HepG2 (cell line): Measurements from ENCODE around the gene BRSK2. TPM values are rescaled to one million over a fixed set of nuclear protein-coding genes. Genes with fewer than 3 reads are reported as not detected.

Source experiments
- ATAC-seq: fragments of 200-7000 bp; cut with Tn5 transposase; 3 replicates; pipeline ENCODE4 v1.9.1; 2020; ENCODE audit warnings: mild to moderate bottlenecking, moderate library complexity
- BruUV-seq: library from RNA; stranded (reverse); fragments of 400-500 nt; replicated peaks from 2 replicates; lab custom pipeline; 2021; lab: Mats Ljungman, UMichigan
- CTCF ChIA-PET: fragments of 300-600 bp; formaldehyde crosslinking; extraction: SDS; loops from one replicate; lab custom pipeline; 2021; ENCODE audit warnings: low total read pairs, inconsistent platforms, low intra/inter-chr PET ratio; lab: Yijun Ruan, JAX
- POLR2A ChIA-PET: fragments of 350-600 bp; sonication (Branson Sonifier 250); formaldehyde crosslinking; loops from one replicate; lab custom pipeline; 2020; ENCODE audit warnings: antibody characterized with exemption, inconsistent platforms; lab: Yijun Ruan, JAX
- DNase-seq: peaks from one replicate; pipeline ENCODE4 v3.0.0-alpha.2; 2015; ENCODE audit warnings: low spot score
- FAIRE-seq: peaks from 3 replicates; lab custom pipeline; 2011; peaks lifted over from hg19 to GRCh38; lab: Jason Lieb, UNC
- H2AFZ ChIP-seq: one replicate; pipeline ENCODE4 v1.6.1; 2011; ENCODE audit warnings: low read length, inconsistent platforms
- H3K27ac ChIP-seq: fragments of 300-600 bp; 3 replicates; pipeline ENCODE4 v1.8.0; 2011; ENCODE audit warnings: mixed run types, mild to moderate bottlenecking, mixed read lengths, low read length, inconsistent platforms; ENCODE audit not compliant: insufficient read depth; ENCODE audit errors: extremely low read length
- H3K27me3 ChIP-seq, 2 experiments: fragments of 200-600 bp in 1 of 2; 2 replicates in 1 of 2; 3 replicates in 1 of 2; pipeline versions ENCODE4 v1.6.0 to v1.8.0; 2011; ENCODE audit warnings: low read length in 2 of 2, mild to moderate bottlenecking in 2 of 2, moderate library complexity in 2 of 2, inconsistent platforms in 1 of 2; ENCODE audit not compliant: insufficient read depth in 2 of 2, control insufficient read depth in 1 of 2
- H3K36me3 ChIP-seq, 2 experiments: fragments of 200-600 bp in 1 of 2; replicated peaks in 1 of 2; 2 replicates in 1 of 2; 3 replicates in 1 of 2; pipeline versions ENCODE4 v1.5.1 to v1.8.0; 2011; ENCODE audit warnings: low read length in 2 of 2, inconsistent platforms in 1 of 2; ENCODE audit not compliant: insufficient read depth in 2 of 2, control insufficient read depth in 1 of 2
- H3K4me1 ChIP-seq: 2 replicates; pipeline ENCODE4 v1.5.1; 2012; ENCODE audit warnings: low read length, inconsistent platforms; ENCODE audit not compliant: insufficient read depth
- H3K4me2 ChIP-seq: 2 replicates; pipeline ENCODE4 v1.6.0; 2011; ENCODE audit warnings: low read depth, low read length, inconsistent platforms
- H3K4me3 ChIP-seq, 3 experiments: fragments of 200-600 bp in 1 of 3; sonication (generic), shearing (Covaris generic) in 1 of 3; replicated peaks in 1 of 3; 2 replicates each; pipeline ENCODE4 v1.5.1; 2011 to 2016; ENCODE audit warnings: low read length in 3 of 3, inconsistent platforms in 2 of 3, low read depth in 2 of 3, mild to moderate bottlenecking in 2 of 3, control low read depth in 1 of 3, mixed read lengths in 1 of 3; ENCODE audit not compliant: insufficient read depth in 1 of 3
- H3K79me2 ChIP-seq: one replicate; pipeline ENCODE4 v1.6.1; 2011; ENCODE audit warnings: low read length, inconsistent platforms; ENCODE audit not compliant: insufficient read depth
- H3K9ac ChIP-seq: 2 replicates; pipeline ENCODE4 v1.6.0; 2011; ENCODE audit warnings: mild to moderate bottlenecking, low read depth, low read length, inconsistent platforms; ENCODE audit not compliant: insufficient read depth
- H3K9me3 ChIP-seq: 2 replicates; pipeline ENCODE4 v1.5.1; 2012; ENCODE audit warnings: mild to moderate bottlenecking, low read length
- H4K20me1 ChIP-seq: 2 replicates; pipeline ENCODE4 v1.6.0; 2011; ENCODE audit warnings: inconsistent platforms, mild to moderate bottlenecking, low read length, moderate library complexity; ENCODE audit not compliant: insufficient read depth
- PHF21A ChIP-seq: sonication (generic); formaldehyde crosslinking; IDR thresholded peaks from 2 replicates; pipeline ENCODE4 v1.5.0; 2020; ENCODE audit warnings: mild to moderate bottlenecking, missing genetic modification reagents
- SMAD1 ChIP-seq: sonication (generic); formaldehyde crosslinking; IDR thresholded peaks from 2 replicates; pipeline ENCODE4 v1.4.0; 2020; ENCODE audit warnings: missing genetic modification reagents, low read depth, mild to moderate bottlenecking, borderline replicate concordance
- TBP ChIP-seq: sonication (generic); formaldehyde crosslinking; IDR thresholded peaks from 2 replicates; pipeline ENCODE4 v1.5.0; 2020; ENCODE audit warnings: missing genetic modification reagents
- ZNF142 ChIP-seq: sonication (generic); formaldehyde crosslinking; IDR thresholded peaks from 2 replicates; pipeline ENCODE4 v1.4.0; 2020; ENCODE audit warnings: missing genetic modification reagents
- ZNF407 ChIP-seq: sonication (generic); formaldehyde crosslinking; IDR thresholded peaks from one replicate; pipeline ENCODE4 v1.5.1; 2020; ENCODE audit warnings: mild to moderate bottlenecking, missing genetic modification reagents; ENCODE audit errors: not compliant biosample characterization
- ZNF570 ChIP-seq: sonication (generic); formaldehyde crosslinking; IDR thresholded peaks from 2 replicates; pipeline ENCODE4 v1.4.0; 2020; ENCODE audit warnings: mild to moderate bottlenecking, missing genetic modification reagents, borderline replicate concordance
- ZNF703 ChIP-seq: sonication (generic); formaldehyde crosslinking; IDR thresholded peaks from 2 replicates; pipeline ENCODE4 v1.5.1; 2020; ENCODE audit warnings: missing genetic modification reagents, mild to moderate bottlenecking, moderate library complexity, borderline replicate concordance
- ZNF740 ChIP-seq: sonication (generic); formaldehyde crosslinking; IDR thresholded peaks from 2 replicates; pipeline ENCODE4 v1.4.0; 2020; ENCODE audit warnings: missing genetic modification reagents
- WGBS: methylation state at CpG from one replicate; pipeline ENCODE4 v1.1.6; 2017; ENCODE audit warnings: low lambda C conversion rate; 5-methylcytosine and 5-hydroxymethylcytosine counted together
- in situ Hi-C: cut with HindIII; loops from 2 replicates; pipeline ENCODE4 v1.10.0; 2017; ENCODE audit warnings: low pct_unique_long_range_greater_than_20kb; ENCODE audit not compliant: extremely low pct_ligation_motif_present
- intact Hi-C: fragments of 100-400 bp; cut with micrococcal nuclease; formaldehyde crosslinking; loops from one replicate; pipeline ENCODE4 v1.10.0; 2022; ENCODE audit not compliant: unreplicated experiment
- polyA plus RNA-seq, 8 experiments: library from polyadenylated mRNA; depleted of rRNA in 3 of 8; stranded (reverse) in 7 of 8; unstranded in 1 of 8; fragments of >200 nt; fragmentation: Illumina TruSeq in 4 of 8; extraction: Trizol in 4 of 8; gene quantifications; 2 replicates each; pipeline versions ENCODE4 v1.2.1 to v1.2.3, GENCODE V29; 2011 to 2016; ENCODE audit warnings: low read depth in 4 of 8, missing spikeins in 1 of 8, mixed read lengths in 1 of 8; ENCODE audit not compliant: insufficient read depth in 1 of 8
- total RNA-seq, 5 experiments: library from RNA; depleted of rRNA; stranded (reverse); fragments of >200 nt; fragmentation: Illumina TruSeq; extraction: Trizol; gene quantifications; 2 replicates each; pipeline ENCODE4 v1.2.3, GENCODE V29; 2016; ENCODE audit warnings: low read depth in 1 of 5

The BRSK2 gene
- total and polyA plus RNA-seq, 2 of the 13 experiments (the other 11 are each of a cell fraction or from before 2014, with no cell fraction given), result 0.74 to 1.1 TPM

- Histone ChIP-seq H3K9me3 (no peaks in the 10 kb centered on the region), H3K27ac (no peak overlapping the region), H2AFZ (no peak overlapping the region), H3K79me2 (no peaks in the 10 kb centered on the region), H4K20me1 (peaks cover 23% of the 10 kb centered on the region; the same call in 1 of the 2 replicates), H3K9ac (no peak overlapping the region), H3K36me3 (no peaks in the 10 kb centered on the region), H3K27me3 (peaks cover 19 to 73% of the 10 kb centered on the region in 2 experiments; a peak in 4 of 5 replicates), H3K4me3 (no peak overlapping the region), H3K4me2 (no peak overlapping the region), H3K4me1 (no peaks in the 10 kb centered on the region)
- ChIA-PET POLR2A (no interaction called here), CTCF (no interaction called here)
- ATAC-seq, result no peak
- FAIRE-seq, result no peak
- in situ Hi-C loops, result no loop called here
- BruUV-seq, result no TSS peak
- 8% methylated on average over 2 of the region's 34 CpGs for WGBS
- no peak for DNase-seq
- intact Hi-C loops, result no loop called here
- TF ChIP-seq TBP (CRISPR knock-in tag) (no peak), SMAD1 (CRISPR knock-in tag) (no peak), ZNF570 (CRISPR knock-in tag) (no peak), ZNF740 (CRISPR knock-in tag) (no peak), ZNF703 (CRISPR knock-in tag) (no peak), ZNF407 (CRISPR knock-in tag) (no peak), ZNF142 (CRISPR knock-in tag) (no peak), PHF21A (no peak)
Measured at GRCh38 chr11:1399386-1400316, 9.9 kb downstream of the BRSK2 start.
